DND-41 (cell line): Measurements from ENCODE around the gene ITIH6.

Source experiments
- CTCF ChIP-seq: IDR thresholded peaks from 2 replicates; pipeline ENCODE4 v1.5.1; 2012; ENCODE audit warnings: borderline replicate concordance, low read length, moderate library complexity, mild to moderate bottlenecking; ENCODE audit not compliant: poor library complexity, severe bottlenecking; ENCODE audit errors: extremely low read depth
- EZH2 ChIP-seq: IDR thresholded peaks from 3 replicates; pipeline ENCODE4 v1.6.1; 2012; ENCODE audit warnings: borderline replicate concordance, low read depth, mild to moderate bottlenecking, moderate library complexity, low read length, inconsistent platforms; ENCODE audit not compliant: severe bottlenecking

DNA sequence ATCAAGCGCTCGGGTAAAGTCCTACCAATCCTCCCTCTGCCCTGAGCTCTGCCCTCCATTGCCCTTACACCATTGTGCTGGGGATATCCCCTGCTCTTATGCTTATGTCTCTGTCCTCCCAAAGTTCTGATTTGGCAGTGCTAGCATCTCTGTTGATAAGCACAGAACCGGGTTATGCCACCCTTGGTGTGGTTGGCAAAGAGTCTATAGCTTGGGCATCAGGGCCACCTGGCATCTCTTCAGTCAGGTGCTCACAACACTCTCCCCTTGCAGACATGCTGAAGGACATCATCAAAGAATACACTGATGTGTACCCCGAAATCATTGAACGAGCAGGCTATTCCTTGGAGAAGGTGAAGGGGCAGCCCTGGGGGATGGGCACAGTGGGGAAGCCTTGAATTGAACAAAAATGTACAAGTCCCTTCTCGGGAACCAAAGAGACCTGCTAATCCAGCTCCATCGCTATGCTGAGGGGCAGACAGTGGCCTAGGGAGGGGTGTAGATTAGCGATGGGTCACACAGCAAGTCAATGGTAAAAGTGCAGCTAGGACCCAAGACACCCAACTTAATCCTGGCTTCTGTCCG lies 13.3 kb upstream of the ITIH6 start:
- TF ChIP-seq CTCF (no peak), EZH2 (no peak)
